Nucleus accumbens (tissue), 56 donors: Measurements from ENCODE around the gene RNMT.
"Not testable (repeated sequence)": the region's sequence is repeated elsewhere in the genome, so short reads cannot be mapped to it uniquely, and the experiment has no call there.

Source experiments
- DNase-seq, 56 donors: peaks; one replicate each; lab custom pipeline; 2025; lab: John Stamatoyannopoulos, UW

Gene RNMT

DNA sequence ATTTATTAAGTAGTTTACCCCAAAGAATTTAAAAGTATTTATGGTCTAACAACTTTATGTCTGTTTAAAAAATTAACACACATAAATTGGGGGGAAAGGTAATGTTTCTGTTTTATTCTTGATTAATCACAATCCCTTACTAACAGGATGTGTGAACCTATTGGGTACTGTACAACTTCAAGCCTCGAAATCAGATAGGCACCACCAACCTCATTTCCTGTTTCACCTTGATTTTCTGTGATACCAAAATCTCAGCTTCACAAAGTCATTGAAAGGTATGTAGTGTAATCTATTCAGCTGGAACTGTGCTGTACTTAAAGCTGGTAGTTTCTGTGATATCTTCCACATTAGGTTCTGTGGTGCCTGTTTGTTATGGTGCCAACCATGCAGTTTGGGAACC, 4.0 kb downstream of the RNMT start:
- no peak for DNase-seq

DNA sequence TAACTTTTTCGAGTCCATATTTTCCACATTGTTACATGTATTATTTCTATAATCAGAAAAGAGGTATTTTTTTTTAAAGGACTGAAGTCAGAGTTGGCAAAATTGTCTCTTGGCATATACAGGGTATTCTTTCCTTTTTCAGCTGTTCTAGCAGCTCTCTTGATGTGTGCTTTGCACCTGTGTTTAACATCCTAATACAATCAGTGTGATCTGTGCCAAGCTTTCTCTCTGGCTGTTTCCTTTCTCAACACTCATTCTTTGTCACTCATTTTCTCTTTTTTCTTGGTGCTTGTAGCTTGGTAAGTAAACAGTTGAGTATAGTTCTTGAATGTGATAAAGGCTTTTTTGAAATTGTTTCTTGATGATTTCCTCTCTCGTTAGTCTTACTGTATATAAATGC, 9.2 kb downstream of the RNMT start:
- DNase-seq: no peak

GRCh38 chr18:13745696-13746095, 19.2 kb downstream of the RNMT start:
- no peak for DNase-seq

DNA sequence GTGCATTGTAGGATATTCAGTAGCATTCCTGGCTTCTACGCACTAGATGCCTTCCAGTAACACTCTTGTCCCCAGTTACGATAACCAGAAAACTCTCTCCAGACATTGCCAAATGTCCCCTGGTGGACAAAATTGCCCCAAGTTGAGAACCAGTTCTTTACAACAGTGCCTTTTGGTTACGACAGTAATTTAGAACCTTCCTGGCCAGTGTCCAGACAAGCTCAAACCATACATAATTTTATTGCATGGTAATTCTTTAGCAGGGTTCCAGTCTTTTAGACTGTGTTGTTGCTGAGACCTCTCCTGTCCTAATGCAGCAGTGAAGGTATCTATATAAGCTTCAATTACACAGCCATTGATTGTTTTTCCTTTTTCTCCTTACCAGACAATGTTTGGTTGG, 20.2 kb downstream of the RNMT start:
- DNase-seq: no peak

DNA sequence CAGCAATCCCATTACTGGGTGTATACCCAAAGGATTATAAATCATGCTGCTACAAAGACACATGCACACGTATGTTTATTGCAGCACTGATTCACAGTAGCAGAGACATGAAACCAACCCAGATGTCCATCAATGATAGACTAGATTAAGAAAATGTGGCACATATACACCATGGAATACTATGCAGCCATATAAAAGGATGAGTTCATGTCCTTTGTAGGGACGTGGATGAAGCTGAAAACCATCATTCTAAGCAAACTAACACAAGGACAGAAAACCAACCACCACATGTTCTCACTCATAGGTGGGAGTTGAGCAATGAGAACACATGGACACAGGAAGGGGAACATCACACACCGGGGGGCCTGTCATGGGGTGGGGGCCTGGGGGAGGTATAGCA, 25.1 kb downstream of the RNMT start:
- DNase-seq: not testable (repeated sequence)

GRCh38 chr18:13756261-13756660, 29.8 kb downstream of the RNMT start:
- DNase-seq: no peak

DNA sequence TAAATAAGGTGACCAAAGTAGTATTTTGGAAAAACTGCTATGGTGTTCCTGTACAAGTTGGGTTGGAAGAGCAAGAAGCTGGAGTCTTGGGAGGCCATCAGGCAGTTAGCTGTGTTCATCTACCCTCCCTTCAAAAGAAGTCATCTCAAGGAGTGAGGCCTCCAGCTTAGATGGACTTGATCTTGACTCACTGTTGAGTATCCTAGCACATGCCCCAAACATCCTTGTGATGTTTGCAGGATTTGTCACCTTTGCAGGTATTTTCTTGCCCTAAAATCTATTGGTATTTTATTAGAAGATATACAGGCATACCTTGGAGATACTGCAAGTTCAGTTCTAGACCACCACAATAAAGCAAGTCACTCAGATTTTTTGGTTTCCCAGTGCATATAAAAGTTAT, 30.2 kb downstream of the RNMT start:
- DNase-seq: no peak

DNA sequence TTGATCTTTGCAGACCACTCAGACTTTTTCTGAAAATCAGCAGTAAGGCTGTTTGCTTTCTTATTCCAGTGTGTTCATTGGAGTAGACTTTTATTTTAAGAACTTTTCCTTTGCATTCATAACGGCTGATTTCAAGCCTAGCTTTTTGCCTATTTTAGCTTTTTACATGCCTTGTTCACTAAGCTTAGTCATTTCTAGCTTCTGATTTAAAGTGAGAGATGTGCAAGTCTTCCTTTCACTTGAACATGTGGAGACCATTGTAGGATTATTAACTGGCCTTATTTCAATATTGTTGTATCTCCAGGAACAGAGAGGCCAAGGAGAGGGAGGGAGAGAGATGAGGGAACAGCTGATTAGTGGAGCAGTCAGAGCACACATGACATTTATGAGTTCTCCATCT, 32.1 kb downstream of the RNMT start:
- DNase-seq: no peak

GRCh38 chr18:13760047-13760446, 33.6 kb downstream of the RNMT start:
- DNase-seq: no peak

GRCh38 chr18:13762690-13763439, 36.4 kb downstream of the RNMT start:
- no peak for DNase-seq

- DNase-seq: no peak
These were observed 48.6 kb downstream of the RNMT start for GRCh38 chr18:13775058-13775457.

GRCh38 chr18:13791181-13791580, 64.7 kb downstream of the RNMT start:
- peak in 2 of 56 donors; percentile 1 to 16 for DNase-seq

DNA sequence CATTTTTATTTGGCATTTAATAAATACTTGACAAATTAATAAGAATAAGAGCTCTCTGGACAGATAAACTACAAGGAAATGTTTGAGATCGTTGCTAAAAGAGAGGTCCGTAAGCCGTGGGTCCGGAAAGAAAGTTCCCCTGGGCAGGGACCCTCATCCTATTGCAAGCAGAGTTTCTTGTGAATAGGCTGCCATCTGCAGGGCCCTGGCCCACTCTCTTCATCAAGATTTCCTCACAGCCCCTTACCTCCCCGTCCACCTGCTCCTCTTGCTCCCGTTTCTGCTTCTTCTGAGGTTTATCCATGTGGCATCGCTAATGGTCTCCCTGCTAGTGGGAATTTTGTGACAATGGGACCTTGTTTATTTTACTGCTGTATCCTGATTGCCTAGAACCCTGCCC, 67.3 kb downstream of the RNMT start:
- DNase-seq: no peak

- DNase-seq: no peak
These were observed 70.0 kb downstream of the RNMT start for GRCh38 chr18:13796515-13796914.

- DNase-seq: no peak
These were observed 70.7 kb downstream of the RNMT start for GRCh38 chr18:13797157-13797611.

GRCh38 chr18:13799396-13799795, 72.9 kb downstream of the RNMT start:
- DNase-seq: no peak

DNA sequence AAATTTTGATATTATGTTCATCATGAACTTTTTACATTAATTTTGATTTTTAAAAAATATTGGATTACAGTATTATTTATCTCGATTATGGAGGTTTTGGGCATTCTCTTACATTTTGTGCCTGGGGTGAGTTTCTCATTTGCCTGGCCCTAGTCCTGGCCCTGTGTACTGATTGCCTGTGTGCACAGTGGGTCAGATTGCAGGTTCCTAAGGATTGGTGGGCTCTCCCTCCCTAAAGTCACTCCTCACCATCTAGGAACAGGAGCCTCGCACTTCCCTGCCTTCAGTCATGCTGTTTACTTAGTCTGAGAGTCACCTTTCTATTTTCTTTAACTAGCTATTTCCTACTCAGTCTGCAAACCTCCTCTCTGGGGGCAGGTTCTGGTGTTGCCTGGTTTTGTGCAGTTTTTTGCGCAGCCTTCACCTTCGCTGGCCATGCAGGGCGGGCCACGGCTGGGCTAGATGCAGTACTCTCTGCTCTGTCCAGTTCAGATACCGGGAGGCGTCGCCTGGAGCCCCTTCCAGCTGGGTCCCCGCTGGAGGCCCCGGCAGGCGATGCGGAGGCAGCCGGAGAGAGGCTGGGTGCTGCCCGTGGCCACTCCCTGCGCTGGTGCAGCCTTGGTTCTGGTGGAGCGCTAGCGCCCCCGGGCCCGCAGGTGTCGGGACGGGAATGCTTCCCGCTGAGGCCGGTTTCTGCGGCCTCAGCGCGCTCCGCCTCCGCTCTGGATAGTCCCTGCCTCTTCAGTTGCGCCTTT, 74.2 kb downstream of the RNMT start:
- DNase-seq: peak in 46 of 56 donors; percentile 6 to 76 (median 34)

DNA sequence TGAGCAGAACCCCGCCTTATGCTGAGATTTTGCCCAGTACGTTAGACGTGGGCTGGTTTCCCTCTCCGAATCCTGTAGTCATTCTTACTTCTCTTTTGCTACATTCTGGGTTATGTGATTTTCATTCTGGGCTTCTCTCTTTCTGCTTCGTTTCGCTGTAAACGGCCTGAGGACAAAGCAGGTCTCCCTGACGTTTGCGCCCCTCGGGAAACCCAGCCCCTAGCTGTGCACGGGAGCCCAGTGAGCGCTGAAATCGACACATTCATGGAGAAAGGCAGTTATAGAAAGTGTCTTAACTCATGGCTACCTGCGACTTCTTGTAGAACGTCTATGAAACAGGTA, 74.8 kb downstream of the RNMT start:
- no peak for DNase-seq

DNA sequence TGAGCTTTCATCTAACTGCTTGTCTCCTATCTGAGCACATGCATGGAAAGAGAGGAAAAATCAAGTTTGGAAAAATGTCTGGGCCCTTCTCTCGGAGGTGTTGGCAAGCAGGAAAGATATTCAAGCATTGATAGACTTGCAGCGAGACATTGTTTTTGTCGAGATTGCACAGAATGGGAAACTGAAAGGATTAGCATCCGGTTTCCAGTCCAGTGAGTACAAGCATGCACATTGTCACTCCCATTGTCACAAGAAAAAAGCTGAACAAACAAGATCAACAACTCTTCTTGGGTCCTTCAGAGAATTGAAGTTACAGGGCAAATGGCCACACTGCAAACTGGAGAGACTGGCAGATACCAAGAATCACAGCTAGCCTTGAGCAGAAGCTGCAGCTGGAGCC, 77.8 kb downstream of the RNMT start:
- no peak for DNase-seq

DNA sequence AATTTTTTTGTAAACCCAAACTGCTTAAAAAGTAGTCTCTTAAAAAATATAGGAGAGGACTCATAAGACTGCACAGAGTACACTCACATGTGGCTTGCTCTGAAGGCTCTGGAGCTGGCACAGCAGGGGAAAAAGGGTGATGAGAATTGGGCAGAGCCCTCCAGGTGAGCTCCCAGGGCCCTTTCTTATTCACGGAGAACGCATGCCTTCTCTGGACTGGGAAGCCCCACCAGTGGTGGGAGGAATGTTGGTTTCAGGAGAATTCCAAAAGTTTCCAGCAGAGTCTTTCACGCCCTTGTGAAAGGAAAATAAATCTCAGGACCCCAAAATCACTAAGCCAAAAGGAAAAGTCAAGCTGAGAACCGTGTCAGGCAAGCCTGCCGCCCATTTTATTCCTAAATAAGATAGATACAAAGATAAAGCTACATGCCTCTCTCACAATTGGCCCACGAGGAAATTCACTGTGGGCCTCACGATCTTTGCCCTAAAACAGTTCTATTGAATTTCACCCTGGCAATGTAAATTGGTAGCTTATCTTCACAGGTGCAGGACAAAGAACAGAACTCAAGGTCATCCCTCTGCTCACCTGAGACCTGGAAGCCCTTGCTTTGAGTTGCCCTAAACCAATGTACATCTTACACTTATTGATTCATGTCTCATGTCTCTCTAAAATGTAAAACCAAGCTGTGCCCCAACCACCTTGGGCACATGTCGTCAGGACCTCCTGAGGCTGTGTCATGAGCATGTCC, 82.0 kb downstream of the RNMT start:
- no peak for DNase-seq

GRCh38 chr18:13809043-13809430, 82.6 kb downstream of the RNMT start:
- DNase-seq: no peak
